ENCODE data around the gene OR4P4.

The OR4P4 gene

GRCh38 chr11:55634813-55635212 lies at the start of gene OR4P4:
TSS of gene OR4P4 (plus strand) at chr11:55635113.
- in situ Hi-C loops (cut with HindIII; ENCODE audit: low pct_ligation_motif_present, low sequenced_read_pairs), result no loop called here

GRCh38 chr11:55607545-55607944 lies 27.4 kb upstream of the OR4P4 start, which contains the start of gene OR4C11:
TSS of gene OR4C11 (minus strand) at chr11:55607645. CDS start at chr11:55604373, 3,272 bp downstream.
- no peak within 1 kb of the TSS for H3K4me3 ChIP-seq (ENCODE audit: low read depth, low read length)
- in situ Hi-C loops (cut with HindIII; ENCODE audit: low pct_ligation_motif_present, low sequenced_read_pairs), result no loop called here

More at GRCh38 chr11:55634813-55635212, at the start of gene OR4P4:
- Histone ChIP-seq H3K36me3 (replicated peaks) (no peaks in the 10 kb centered on the region), H3K27me3 (replicated peaks) (no peaks in the 10 kb centered on the region), H3K27ac (no peak within 1 kb of the TSS), H3K4me3 (ENCODE audit: low read depth, low read length) (no peak within 1 kb of the TSS)
- no peak for DNase-seq
- no peak for TF ChIP-seq CTCF (IDR thresholded peaks at IDR 0.05; ENCODE audit: low read depth, low read length, missing control alignments)

GRCh38 chr11:55624531-55624930 lies 10.4 kb upstream of the OR4P4 start:
- no peak for DNase-seq
- H3K27me3 ChIP-seq (replicated peaks), result no peaks in the 10 kb centered on the region
- no peak overlapping the region for H3K4me3 ChIP-seq (ENCODE audit: low read depth, low read length)
- H3K36me3 ChIP-seq (replicated peaks), result no peaks in the 10 kb centered on the region
- no peak overlapping the region for H3K27ac ChIP-seq
- TF ChIP-seq CTCF (IDR thresholded peaks at IDR 0.05; ENCODE audit: low read depth, low read length, missing control alignments), result no peak
- in situ Hi-C loops (cut with HindIII; ENCODE audit: low pct_ligation_motif_present, low sequenced_read_pairs), result no loop called here

More at GRCh38 chr11:55607545-55607944, 27.4 kb upstream of the OR4P4 start, which contains the start of gene OR4C11:
- DNase-seq, result no peak
- Histone ChIP-seq H3K36me3 (replicated peaks) (no peaks in the 10 kb centered on the region), H3K27ac (no peak within 1 kb of the TSS), H3K27me3 (replicated peaks) (no peaks in the 10 kb centered on the region)
- TF ChIP-seq CTCF (IDR thresholded peaks at IDR 0.05; ENCODE audit: low read depth, low read length, missing control alignments), result no peak

- DNase-seq, result no peak
- no peak for TF ChIP-seq CTCF (IDR thresholded peaks at IDR 0.05; ENCODE audit: low read depth, low read length, missing control alignments)
- H3K27me3 ChIP-seq (replicated peaks), result no peaks in the 10 kb centered on the region
- H3K4me3 ChIP-seq (ENCODE audit: low read depth, low read length), result no peak within 1 kb of the TSS
- no peaks in the 10 kb centered on the region for H3K36me3 ChIP-seq (replicated peaks)
- no peak within 1 kb of the TSS for H3K27ac ChIP-seq
- in situ Hi-C loops (cut with HindIII; ENCODE audit: low pct_ligation_motif_present, low sequenced_read_pairs), result no loop called here
Observed at GRCh38 chr11:55648027-55648426, 13.1 kb downstream of the OR4P4 start, which contains the start of gene OR4S2. TSS of gene OR4S2 (plus strand) at chr11:55648327. CDS start at chr11:55650904, 2,577 bp downstream.

DNA sequence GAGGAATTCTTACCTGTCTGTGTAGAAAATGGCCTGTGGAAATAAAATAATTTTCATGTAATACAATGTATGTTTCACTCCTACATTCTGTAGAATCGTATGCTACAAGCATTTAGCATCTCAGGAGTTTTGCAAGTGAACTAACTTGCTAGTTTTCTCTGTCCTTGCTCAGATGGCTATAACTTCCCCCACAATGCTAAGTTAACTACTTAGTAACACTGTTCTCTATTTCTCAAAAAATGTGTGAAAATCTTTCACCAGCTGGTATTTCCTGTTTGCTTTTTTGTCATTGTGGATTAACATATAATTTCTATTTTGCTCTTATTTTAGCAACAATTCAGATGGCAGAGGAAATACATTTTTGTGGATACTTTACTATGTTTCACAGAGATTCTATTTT lies 17.6 kb downstream of the OR4P4 start:
- no peaks in the 10 kb centered on the region for H3K27me3 ChIP-seq (replicated peaks)
- H3K4me3 ChIP-seq (ENCODE audit: low read depth, low read length), result no peak overlapping the region
- TF ChIP-seq CTCF (IDR thresholded peaks at IDR 0.05; ENCODE audit: low read depth, low read length, missing control alignments), result no peak
- H3K36me3 ChIP-seq (replicated peaks), result no peaks in the 10 kb centered on the region
- no peak overlapping the region for H3K27ac ChIP-seq
- no peak for DNase-seq
- in situ Hi-C loops (cut with HindIII; ENCODE audit: low pct_ligation_motif_present, low sequenced_read_pairs), result no loop called here

DNA sequence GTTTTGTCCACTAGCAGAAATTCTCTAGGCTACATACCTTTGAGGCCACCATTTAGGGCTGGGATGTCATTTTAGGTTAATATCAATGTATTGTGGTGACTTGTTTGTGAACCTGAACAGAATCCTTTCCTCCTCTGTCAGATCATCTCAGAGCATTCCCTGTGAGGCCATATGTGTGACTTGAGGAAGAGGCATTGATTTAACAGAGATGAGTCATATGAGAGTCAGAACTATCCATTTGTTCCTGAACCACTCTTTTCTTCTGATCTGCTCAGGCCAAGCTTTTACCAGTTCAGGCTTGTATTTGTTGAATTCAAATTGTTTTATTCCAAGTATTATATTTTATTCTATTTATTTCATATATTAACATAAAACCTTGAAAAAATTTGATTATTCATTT lies 20.2 kb downstream of the OR4P4 start:
- no peak overlapping the region for H3K4me3 ChIP-seq (ENCODE audit: low read depth, low read length)
- DNase-seq, result no peak
- no peaks in the 10 kb centered on the region for H3K27me3 ChIP-seq (replicated peaks)
- no peak overlapping the region for H3K27ac ChIP-seq
- TF ChIP-seq CTCF (IDR thresholded peaks at IDR 0.05; ENCODE audit: low read depth, low read length, missing control alignments), result no peak
- no peaks in the 10 kb centered on the region for H3K36me3 ChIP-seq (replicated peaks)
- in situ Hi-C loops (cut with HindIII; ENCODE audit: low pct_ligation_motif_present, low sequenced_read_pairs), result no loop called here

Measured in brain microvascular endothelial cell (primary cell).